ENCODE measurements around the gene GSG1L2. TPM values are rescaled to one million over a fixed set of nuclear protein-coding genes. Genes with fewer than 3 reads are reported as not detected.

GSG1L2 gene
- total and polyA plus RNA-seq, 4 donors, result not detected

GRCh38 chr17:9830711-9831110 is 8.8 kb upstream of the GSG1L2 start:
- H3K27ac ChIP-seq (ENCODE audit: low read depth in 1 of 2, low read length in 2 of 2), result no peak overlapping the region
- H3K9me3 ChIP-seq (ENCODE audit: control insufficient read depth, low read length), result no peaks in the 10 kb centered on the region
- ATAC-seq (ENCODE audit: low FRiP score) (peak; percentile 34), DNase-seq (no peak)
- no peaks in the 10 kb centered on the region for H3K27me3 ChIP-seq (ENCODE audit: control insufficient read depth in 1 of 2, insufficient read depth in 2 of 2, low read length in 1 of 2)
- intact Hi-C loops (cut with DNase I), result no loop called here
- H3K4me3 ChIP-seq (ENCODE audit: low read length in 2 of 2), result no peak overlapping the region
- H3K4me1 ChIP-seq (ENCODE audit: control insufficient read depth in 1 of 2, insufficient read depth in 2 of 2, low read length in 2 of 2), result no peaks in the 10 kb centered on the region
- H3K36me3 ChIP-seq (ENCODE audit: control insufficient read depth in 1 of 2, insufficient read depth in 2 of 2, low read length in 1 of 2), result no peaks in the 10 kb centered on the region
- WGBS, 2 donors, result 73 to 93% methylated on average over 2 of the region's 2 CpGs

- H3K36me3 ChIP-seq (ENCODE audit: control insufficient read depth in 1 of 2, insufficient read depth in 2 of 2, low read length in 1 of 2), result no peaks in the 10 kb centered on the region
- WGBS, 2 donors, result 63 to 78% methylated on average over 2 of the region's 2 CpGs
- H3K4me1 ChIP-seq (ENCODE audit: control insufficient read depth in 1 of 2, insufficient read depth in 2 of 2, low read length in 2 of 2), result no peaks in the 10 kb centered on the region
- no peak overlapping the region for H3K4me3 ChIP-seq (ENCODE audit: low read length in 2 of 2)
- H3K9me3 ChIP-seq (ENCODE audit: control insufficient read depth, low read length), result no peaks in the 10 kb centered on the region
- DNase-seq (no peak), ATAC-seq (ENCODE audit: low FRiP score) (no peak)
- intact Hi-C loops (cut with DNase I), result no loop called here
- H3K27me3 ChIP-seq (ENCODE audit: control insufficient read depth in 1 of 2, insufficient read depth in 2 of 2, low read length in 1 of 2), result no peaks in the 10 kb centered on the region
- H3K27ac ChIP-seq (ENCODE audit: low read depth in 1 of 2, low read length in 2 of 2), result no peak overlapping the region
These were observed 7.5 kb upstream of the GSG1L2 start for GRCh38 chr17:9829343-9829742.

GRCh38 chr17:9828296-9829295 is 6.7 kb upstream of the GSG1L2 start:
- H3K4me3 ChIP-seq (ENCODE audit: low read length in 2 of 2), result no peak overlapping the region
- DNase-seq (no peak), ATAC-seq (ENCODE audit: low FRiP score) (no peak)
- H3K36me3 ChIP-seq (ENCODE audit: control insufficient read depth in 1 of 2, insufficient read depth in 2 of 2, low read length in 1 of 2), result no peaks in the 10 kb centered on the region
- WGBS, 2 donors, result 20 to 27% methylated on average over 13 of the region's 13 CpGs
- no peak overlapping the region for H3K27ac ChIP-seq (ENCODE audit: low read depth in 1 of 2, low read length in 2 of 2)
- H3K9me3 ChIP-seq (ENCODE audit: control insufficient read depth, low read length), result peaks cover 2% of the 10 kb centered on the region
- intact Hi-C loops (cut with DNase I), result no loop called here
- no peaks in the 10 kb centered on the region for H3K27me3 ChIP-seq (ENCODE audit: control insufficient read depth in 1 of 2, insufficient read depth in 2 of 2, low read length in 1 of 2)
- H3K4me1 ChIP-seq (ENCODE audit: control insufficient read depth in 1 of 2, insufficient read depth in 2 of 2, low read length in 2 of 2), result no peaks in the 10 kb centered on the region

- H3K27ac ChIP-seq (ENCODE audit: low read depth in 1 of 2, low read length in 2 of 2), result no peak within 1 kb of the TSS
These were observed 3.8 kb upstream of the GSG1L2 start, which contains the start of gene GLP2R for GRCh38 chr17:9825641-9826150. GLP2R (plus strand) TSS chr17:9825924; CDS start chr17:9826064, 140 bp downstream.

GRCh38 chr17:9824797-9825338 is 3.0 kb upstream of the GSG1L2 start:
- Histone ChIP-seq H3K36me3 (ENCODE audit: control insufficient read depth in 1 of 2, insufficient read depth in 2 of 2, low read length in 1 of 2) (no peaks in the 10 kb centered on the region), H3K27ac (ENCODE audit: low read depth in 1 of 2, low read length in 2 of 2) (no peak overlapping the region), H3K9me3 (ENCODE audit: control insufficient read depth, low read length) (peaks cover 2% of the 10 kb centered on the region), H3K27me3 (ENCODE audit: control insufficient read depth in 1 of 2, insufficient read depth in 2 of 2, low read length in 1 of 2) (no peaks in the 10 kb centered on the region), H3K4me3 (ENCODE audit: low read length in 2 of 2) (no peak overlapping the region), H3K4me1 (ENCODE audit: control insufficient read depth in 1 of 2, insufficient read depth in 2 of 2, low read length in 2 of 2) (no peaks in the 10 kb centered on the region)
- WGBS, 2 donors, result 78 to 79% methylated on average over 8 of the region's 8 CpGs
- ATAC-seq (ENCODE audit: low FRiP score) (no peak), DNase-seq (no peak)
- intact Hi-C loops (cut with DNase I), result no loop called here

More at GRCh38 chr17:9825641-9826150, 3.8 kb upstream of the GSG1L2 start, which contains the start of gene GLP2R:
- no peaks in the 10 kb centered on the region for H3K27me3 ChIP-seq (ENCODE audit: control insufficient read depth in 1 of 2, insufficient read depth in 2 of 2, low read length in 1 of 2)
- H3K4me3 ChIP-seq (ENCODE audit: low read length in 2 of 2), result no peak within 1 kb of the TSS
- H3K4me1 ChIP-seq (ENCODE audit: control insufficient read depth in 1 of 2, insufficient read depth in 2 of 2, low read length in 2 of 2), result no peaks in the 10 kb centered on the region
- intact Hi-C loops (cut with DNase I), result no loop called here
- ATAC-seq (ENCODE audit: low FRiP score), result no peak
- peaks cover 2% of the 10 kb centered on the region for H3K9me3 ChIP-seq (ENCODE audit: control insufficient read depth, low read length)
- 46% methylated on average over 21 of the region's 21 CpGs for WGBS, 2 donors
- DNase-seq, result no peak
- H3K36me3 ChIP-seq (ENCODE audit: control insufficient read depth in 1 of 2, insufficient read depth in 2 of 2, low read length in 1 of 2), result no peaks in the 10 kb centered on the region

GRCh38 chr17:9824094-9824493 is 2.2 kb upstream of the GSG1L2 start:
- Histone ChIP-seq H3K4me3 (ENCODE audit: low read length in 2 of 2) (no peak overlapping the region), H3K27ac (ENCODE audit: low read depth in 1 of 2, low read length in 2 of 2) (no peak overlapping the region), H3K4me1 (ENCODE audit: control insufficient read depth in 1 of 2, insufficient read depth in 2 of 2, low read length in 2 of 2) (no peaks in the 10 kb centered on the region), H3K36me3 (ENCODE audit: control insufficient read depth in 1 of 2, insufficient read depth in 2 of 2, low read length in 1 of 2) (no peaks in the 10 kb centered on the region), H3K27me3 (ENCODE audit: control insufficient read depth in 1 of 2, insufficient read depth in 2 of 2, low read length in 1 of 2) (no peaks in the 10 kb centered on the region), H3K9me3 (ENCODE audit: control insufficient read depth, low read length) (peaks cover 2% of the 10 kb centered on the region)
- 63% methylated on average over 4 of the region's 4 CpGs for WGBS, 2 donors
- ATAC-seq (ENCODE audit: low FRiP score) (no peak), DNase-seq (no peak)
- intact Hi-C loops (cut with DNase I), result no loop called here

GRCh38 chr17:9820448-9820847 is 1.4 kb downstream of the GSG1L2 start:
- WGBS, 2 donors, result 67 to 85% methylated on average over 3 of the region's 3 CpGs
- ATAC-seq (ENCODE audit: low FRiP score) (no peak), DNase-seq (no peak)
- H3K36me3 ChIP-seq (ENCODE audit: control insufficient read depth in 1 of 2, insufficient read depth in 2 of 2, low read length in 1 of 2), result no peaks in the 10 kb centered on the region
- no peaks in the 10 kb centered on the region for H3K27me3 ChIP-seq (ENCODE audit: control insufficient read depth in 1 of 2, insufficient read depth in 2 of 2, low read length in 1 of 2)
- peaks cover 2% of the 10 kb centered on the region for H3K9me3 ChIP-seq (ENCODE audit: control insufficient read depth, low read length)
- H3K4me3 ChIP-seq (ENCODE audit: low read length in 2 of 2), result no peak overlapping the region
- no peaks in the 10 kb centered on the region for H3K4me1 ChIP-seq (ENCODE audit: control insufficient read depth in 1 of 2, insufficient read depth in 2 of 2, low read length in 2 of 2)
- intact Hi-C loops (cut with DNase I), result no loop called here
- H3K27ac ChIP-seq (ENCODE audit: low read depth in 1 of 2, low read length in 2 of 2), result no peak overlapping the region

GRCh38 chr17:9818760-9819159 is 3.1 kb downstream of the GSG1L2 start:
- intact Hi-C loops (cut with DNase I), result no loop called here
- Histone ChIP-seq H3K9me3 (ENCODE audit: control insufficient read depth, low read length) (peaks cover 1% of the 10 kb centered on the region), H3K36me3 (ENCODE audit: control insufficient read depth in 1 of 2, insufficient read depth in 2 of 2, low read length in 1 of 2) (no peaks in the 10 kb centered on the region), H3K4me1 (ENCODE audit: control insufficient read depth in 1 of 2, insufficient read depth in 2 of 2, low read length in 2 of 2) (no peaks in the 10 kb centered on the region), H3K27ac (ENCODE audit: low read depth in 1 of 2, low read length in 2 of 2) (no peak overlapping the region), H3K27me3 (ENCODE audit: control insufficient read depth in 1 of 2, insufficient read depth in 2 of 2, low read length in 1 of 2) (no peaks in the 10 kb centered on the region), H3K4me3 (ENCODE audit: low read length in 2 of 2) (no peak overlapping the region)
- no peak for ATAC-seq (ENCODE audit: low FRiP score)
- no peak for DNase-seq
- WGBS, 2 donors, result 77 to 78% methylated on average over 4 of the region's 4 CpGs

Measured in aorta (tissue), 5 donors.